ENCODE measurements around the gene ELL3. TPM values are rescaled to one million over a fixed set of nuclear protein-coding genes. Genes with fewer than 3 reads are reported as not detected.
A peak's percentile ranks its signal among the peaks of the same experiment; 100 is the strongest.

ELL3 gene
- total RNA-seq, 2 donors from 2014 or later = 0.54 to 1.4 TPM

GRCh38 chr15:43795997-43796396 is 19.2 kb upstream of the ELL3 start:
- H3K4me3 Mint-ChIP-seq = no peak overlapping the region
- peaks cover 92% of the 10 kb centered on the region for H3K36me3 Mint-ChIP-seq (ENCODE audit: low read depth)
- no peak for ATAC-seq (replicated peaks)
- H3K9me3 Mint-ChIP-seq = no peaks in the 10 kb centered on the region
- no peaks in the 10 kb centered on the region for H3K27me3 Mint-ChIP-seq
- H3K4me1 Mint-ChIP-seq = peaks cover 43% of the 10 kb centered on the region
- peak overlapping the region; percentile 13 for H3K27ac Mint-ChIP-seq

- Mint-ChIP-seq H3K4me1 (peaks cover 37% of the 10 kb centered on the region), H3K4me3 (peak overlapping the region; percentile 97), H3K27ac (no peak overlapping the region), H3K36me3 (ENCODE audit: low read depth) (peaks cover 84% of the 10 kb centered on the region), H3K27me3 (no peaks in the 10 kb centered on the region), H3K9me3 (no peaks in the 10 kb centered on the region)
- no peak for ATAC-seq (replicated peaks)
Measured at GRCh38 chr15:43795197-43795596, 18.4 kb upstream of the ELL3 start.

GRCh38 chr15:43794269-43795037 is 17.7 kb upstream of the ELL3 start:
- H3K27ac Mint-ChIP-seq = peak overlapping the region; percentile 97
- no peaks in the 10 kb centered on the region for H3K27me3 Mint-ChIP-seq
- no peaks in the 10 kb centered on the region for H3K9me3 Mint-ChIP-seq
- ATAC-seq (replicated peaks) = no peak
- H3K4me3 Mint-ChIP-seq = peak overlapping the region; percentile 97
- H3K36me3 Mint-ChIP-seq (ENCODE audit: low read depth) = peaks cover 77% of the 10 kb centered on the region
- H3K4me1 Mint-ChIP-seq = peaks cover 33% of the 10 kb centered on the region

- no peak for ATAC-seq (replicated peaks)
- peak overlapping the region; percentile 97 for H3K27ac Mint-ChIP-seq
- H3K9me3 Mint-ChIP-seq = no peaks in the 10 kb centered on the region
- H3K36me3 Mint-ChIP-seq (ENCODE audit: low read depth) = peaks cover 69% of the 10 kb centered on the region
- H3K4me3 Mint-ChIP-seq = peak overlapping the region; percentile 97
- no peaks in the 10 kb centered on the region for H3K27me3 Mint-ChIP-seq
- peaks cover 29% of the 10 kb centered on the region for H3K4me1 Mint-ChIP-seq
Measured at GRCh38 chr15:43793647-43794046, 16.9 kb upstream of the ELL3 start.

GRCh38 chr15:43792761-43793476 is 16.2 kb upstream of the ELL3 start:
- Mint-ChIP-seq H3K27me3 (no peaks in the 10 kb centered on the region), H3K4me1 (peaks cover 29% of the 10 kb centered on the region), H3K27ac (peak overlapping the region; percentile 97), H3K36me3 (ENCODE audit: low read depth) (peaks cover 61% of the 10 kb centered on the region), H3K4me3 (peak overlapping the region; percentile 97), H3K9me3 (no peaks in the 10 kb centered on the region)
- ATAC-seq (replicated peaks) = no peak

GRCh38 chr15:43791993-43792760 is 15.4 kb upstream of the ELL3 start, which contains the start of gene SERF2:
SERF2 (plus strand) TSS chr15:43792320; CDS start chr15:43792377, 57 bp downstream.
- H3K9me3 Mint-ChIP-seq = no peaks in the 10 kb centered on the region
- H3K36me3 Mint-ChIP-seq (ENCODE audit: low read depth) = peaks cover 54% of the 10 kb centered on the region
- ATAC-seq (replicated peaks) = peak; percentile 95
- H3K27me3 Mint-ChIP-seq = no peaks in the 10 kb centered on the region
- H3K4me1 Mint-ChIP-seq = peaks cover 29% of the 10 kb centered on the region
- H3K27ac Mint-ChIP-seq = peak within 1 kb of the TSS; percentile 97
- H3K4me3 Mint-ChIP-seq = peak within 1 kb of the TSS; percentile 97

- ATAC-seq (replicated peaks) = no peak
- H3K9me3 Mint-ChIP-seq = no peaks in the 10 kb centered on the region
- H3K4me1 Mint-ChIP-seq = peaks cover 11% of the 10 kb centered on the region
- no peak overlapping the region for H3K4me3 Mint-ChIP-seq
- peaks cover 26% of the 10 kb centered on the region for H3K36me3 Mint-ChIP-seq (ENCODE audit: low read depth)
- H3K27ac Mint-ChIP-seq = no peak overlapping the region
- no peaks in the 10 kb centered on the region for H3K27me3 Mint-ChIP-seq
Measured at GRCh38 chr15:43789409-43789808, 12.6 kb upstream of the ELL3 start.

- Mint-ChIP-seq H3K4me1 (peaks cover 6% of the 10 kb centered on the region), H3K27ac (no peak overlapping the region)
Measured at GRCh38 chr15:43779016-43779415, 2.2 kb upstream of the ELL3 start.

GRCh38 chr15:43777267-43777914 is 625 bp upstream of the ELL3 start:
- Mint-ChIP-seq H3K36me3 (ENCODE audit: low read depth) (peaks cover 24% of the 10 kb centered on the region), H3K27ac (peak overlapping the region; percentile 86), H3K4me1 (peaks cover 6% of the 10 kb centered on the region), H3K27me3 (no peaks in the 10 kb centered on the region), H3K9me3 (no peaks in the 10 kb centered on the region), H3K4me3 (peak overlapping the region; percentile 86)
- ATAC-seq (replicated peaks) = peak; percentile 76

More at GRCh38 chr15:43779016-43779415, 2.2 kb upstream of the ELL3 start:
- H3K4me3 Mint-ChIP-seq = no peak overlapping the region
- H3K9me3 Mint-ChIP-seq = no peaks in the 10 kb centered on the region
- H3K36me3 Mint-ChIP-seq (ENCODE audit: low read depth) = peaks cover 8% of the 10 kb centered on the region
- no peak for ATAC-seq (replicated peaks)
- no peaks in the 10 kb centered on the region for H3K27me3 Mint-ChIP-seq

- Mint-ChIP-seq H3K27ac (peak overlapping the region; percentile 59), H3K27me3 (no peaks in the 10 kb centered on the region), H3K4me3 (peak overlapping the region; percentile 86), H3K36me3 (ENCODE audit: low read depth) (peaks cover 36% of the 10 kb centered on the region), H3K4me1 (peaks cover 6% of the 10 kb centered on the region), H3K9me3 (no peaks in the 10 kb centered on the region)
- peak; percentile 33 for ATAC-seq (replicated peaks)
Measured at GRCh38 chr15:43776101-43776717, 557 bp downstream of the ELL3 start.

GRCh38 chr15:43775411-43775965 is 1.3 kb downstream of the ELL3 start:
- Mint-ChIP-seq H3K9me3 (no peaks in the 10 kb centered on the region), H3K27ac (no peak overlapping the region), H3K4me1 (peaks cover 6% of the 10 kb centered on the region), H3K4me3 (peak overlapping the region; percentile 86), H3K36me3 (ENCODE audit: low read depth) (peaks cover 43% of the 10 kb centered on the region), H3K27me3 (no peaks in the 10 kb centered on the region)
- no peak for ATAC-seq (replicated peaks)

GRCh38 chr15:43774062-43774461 is 2.7 kb downstream of the ELL3 start:
- H3K27ac Mint-ChIP-seq = no peak overlapping the region
- ATAC-seq (replicated peaks) = no peak
- no peak overlapping the region for H3K4me3 Mint-ChIP-seq
- no peaks in the 10 kb centered on the region for H3K9me3 Mint-ChIP-seq
- H3K36me3 Mint-ChIP-seq (ENCODE audit: low read depth) = peaks cover 58% of the 10 kb centered on the region
- peaks cover 4% of the 10 kb centered on the region for H3K4me1 Mint-ChIP-seq
- H3K27me3 Mint-ChIP-seq = no peaks in the 10 kb centered on the region

- H3K36me3 Mint-ChIP-seq (ENCODE audit: low read depth) = peaks cover 72% of the 10 kb centered on the region
- H3K27ac Mint-ChIP-seq = no peak overlapping the region
- H3K9me3 Mint-ChIP-seq = no peaks in the 10 kb centered on the region
- H3K4me3 Mint-ChIP-seq = no peak overlapping the region
- ATAC-seq (replicated peaks) = no peak
- H3K27me3 Mint-ChIP-seq = no peaks in the 10 kb centered on the region
- no peaks in the 10 kb centered on the region for H3K4me1 Mint-ChIP-seq
Measured at GRCh38 chr15:43772624-43773023, 4.1 kb downstream of the ELL3 start.
